Heart right ventricle (tissue), 16 donors: ENCODE data around the gene NEUROD6. TPM values are rescaled to one million over a fixed set of nuclear protein-coding genes. Genes with fewer than 3 reads are reported as not detected.

Source experiments
- ATAC-seq, 8 donors: fragments of 200-7000 bp; cut with Tn5 transposase; one replicate each; pipeline ENCODE4 v1.9.1; 2020; ENCODE audit warnings: mild to moderate bottlenecking in 8 of 8, moderate library complexity in 8 of 8, moderate number of reproducible peaks in 1 of 8
- DNase-seq, 2 donors: peaks; one replicate each; pipeline ENCODE4 v3.0.0-alpha.2; 2020
- H3K27ac ChIP-seq, 10 donors: fragments of 200-600 bp; sonication (generic) in 2 of 10; one replicate each; pipeline versions ENCODE4 v1.5.0 to v1.8.0; 2020 to 2022; ENCODE audit warnings: mild to moderate bottlenecking in 3 of 10
- H3K27me3 ChIP-seq, 7 donors: fragments of 200-600 bp; one replicate each; pipeline ENCODE4 v1.8.0; 2021 to 2022; ENCODE audit warnings: mild to moderate bottlenecking in 2 of 7
- H3K36me3 ChIP-seq, 9 donors: fragments of 200-600 bp; sonication (generic) in 1 of 9; one replicate each; pipeline versions ENCODE4 v1.5.0 to v1.8.0; 2020 to 2022; ENCODE audit warnings: mild to moderate bottlenecking in 2 of 9
- H3K4me1 ChIP-seq, 9 donors: fragments of 200-600 bp; sonication (generic) in 1 of 9; one replicate each; pipeline versions ENCODE4 v1.5.0 to v1.8.0; 2020 to 2022; ENCODE audit warnings: mild to moderate bottlenecking in 4 of 9
- H3K4me3 ChIP-seq, 10 donors: fragments of 200-600 bp; sonication (generic) in 2 of 10; one replicate each; pipeline versions ENCODE4 v1.5.0 to v1.8.0; 2020 to 2022; ENCODE audit warnings: mild to moderate bottlenecking in 7 of 10, moderate library complexity in 2 of 10
- H3K9me3 ChIP-seq, 11 donors: fragments of 200-600 bp in 10 of 11; sonication (generic) in 2 of 11; one replicate each; pipeline versions ENCODE4 v1.5.0 to v1.8.0; 2013 to 2022; ENCODE audit warnings: mild to moderate bottlenecking in 2 of 11, control low read depth in 1 of 11, moderate library complexity in 1 of 11
- WGBS, 2 donors: extraction: QIAGEN DNeasy Blood & Tissue Kit; methylation state at CpG; one replicate each; pipeline ENCODE4 v1.1.7; 2013; ENCODE audit warnings: inconsistent platforms in 1 of 2; 5-methylcytosine and 5-hydroxymethylcytosine counted together
- intact Hi-C, 10 donors: fragments of 100-400 bp; cut with DNase I; formaldehyde crosslinking; loops; one replicate each; pipeline versions ENCODE4 v1.11.1 to v1.14.2; 2022
- long read RNA-seq, 3 donors: library from polyadenylated mRNA; unstranded; transcript quantifications; one replicate each; pipeline ENCODE4 v2.0.0, GENCODE V29; 2020 to 2021
- polyA plus RNA-seq, 2 donors: library from polyadenylated mRNA; stranded (reverse); fragments of 200-250 nt; gene quantifications; one replicate each; pipeline ENCODE4 v1.2.3, GENCODE V29; 2013
- total RNA-seq, 10 donors: library from RNA; stranded (reverse); fragmentation: NEBNext Ultra II Directional in 3 of 10; extraction: Animal tissue kit (Norgen Biotek cat#: 25700) in 3 of 10; gene quantifications; one replicate each; pipeline versions ENCODE4 v1.2.1 to v1.2.4, GENCODE V29; 2021 to 2023
- TF ChIP-seq, protein P1 (sequence below), 9 donors: fragments of 200-600 bp; sonication (generic) in 2 of 9; IDR thresholded peaks; one replicate each; pipeline versions ENCODE4 v1.5.0 to v1.8.0; 2021 to 2022; ENCODE audit warnings: antibody characterized with exemption in 9 of 9, mild to moderate bottlenecking in 5 of 9, moderate library complexity in 1 of 9
- donor health status: Arrhythmogenic right ventricular cardiomyopathy.
- donor health status: ischemic (EF 13 %, LVEDD 7.1; RV severe dilation, severe dysfunction).
- donor health status: healthy with polysubstance abuse.
- donor health status: DM: no; HTN: yes; CAD: no.
- donor health status: DM: no; HTN: no; CAD: no.
- donor health status: ischemic (EF 25% LVEDD 6.9; RV normal size, moderate dysfunction).
- donor health status: ischemic (EF 25% LVEDD 5.7; RV mildly dilated, moderate dysfunction).
- donor health status: healthy.
- donor health status: DM: yes; HTN: yes; CAD: no.
- donor health status: Ischemic cardiomyopathy.
- donor health status: ischemic (EF 35%, LVEDD 5.7; RV mildly dilated, moderate dysfunction).
- donor health status: nonischemic (EF 11% LVEDD 7.7; RV severe dilation, severe dysfunction).
- donor health status: DM: yes; HTN: yes; CAD: no.
- donor health status: PGD.
- donor health status: ischemic (EF 29% LVEDD 5.4; RV normal size, mild dysfunction).
- donor health status: nonischemic (EF 23%, LVEDD 6.1; RV moderate dilation, normal function).

The NEUROD6 gene
- total RNA-seq: not detected
- not detected for polyA plus RNA-seq
- long read RNA-seq, donor 1: 0 reads
- long read RNA-seq, donor 2: 0 reads
- long read RNA-seq, donor 3: 0 reads

GRCh38 chr7:31340603-31341002 is at the start of gene NEUROD6:
Gene NEUROD6, minus strand, starts transcription at chr7:31340726. Its CDS starts 1,458 bp downstream, at chr7:31339268.
- intact Hi-C loops: no loop called here
- H3K4me3 ChIP-seq: no peak within 1 kb of the TSS
- TF ChIP-seq, protein P1, sequence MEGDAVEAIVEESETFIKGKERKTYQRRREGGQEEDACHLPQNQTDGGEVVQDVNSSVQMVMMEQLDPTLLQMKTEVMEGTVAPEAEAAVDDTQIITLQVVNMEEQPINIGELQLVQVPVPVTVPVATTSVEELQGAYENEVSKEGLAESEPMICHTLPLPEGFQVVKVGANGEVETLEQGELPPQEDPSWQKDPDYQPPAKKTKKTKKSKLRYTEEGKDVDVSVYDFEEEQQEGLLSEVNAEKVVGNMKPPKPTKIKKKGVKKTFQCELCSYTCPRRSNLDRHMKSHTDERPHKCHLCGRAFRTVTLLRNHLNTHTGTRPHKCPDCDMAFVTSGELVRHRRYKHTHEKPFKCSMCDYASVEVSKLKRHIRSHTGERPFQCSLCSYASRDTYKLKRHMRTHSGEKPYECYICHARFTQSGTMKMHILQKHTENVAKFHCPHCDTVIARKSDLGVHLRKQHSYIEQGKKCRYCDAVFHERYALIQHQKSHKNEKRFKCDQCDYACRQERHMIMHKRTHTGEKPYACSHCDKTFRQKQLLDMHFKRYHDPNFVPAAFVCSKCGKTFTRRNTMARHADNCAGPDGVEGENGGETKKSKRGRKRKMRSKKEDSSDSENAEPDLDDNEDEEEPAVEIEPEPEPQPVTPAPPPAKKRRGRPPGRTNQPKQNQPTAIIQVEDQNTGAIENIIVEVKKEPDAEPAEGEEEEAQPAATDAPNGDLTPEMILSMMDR (IDR thresholded peaks at IDR 0.05): no peak
- peaks cover 8 to 87% (median 68%) of the 10 kb centered on the region in 7 donors for H3K27me3 ChIP-seq
- WGBS, 2 donors: 70 to 74% methylated on average over 6 of the region's 6 CpGs
- no peaks in the 10 kb centered on the region for H3K9me3 ChIP-seq
- DNase-seq: no peak
- no peaks in the 10 kb centered on the region for H3K36me3 ChIP-seq
- H3K4me1 ChIP-seq: peaks cover 0 to 10% (median 4%) of the 10 kb centered on the region in 9 donors
- ATAC-seq: no peak
- no peak within 1 kb of the TSS for H3K27ac ChIP-seq

DNA sequence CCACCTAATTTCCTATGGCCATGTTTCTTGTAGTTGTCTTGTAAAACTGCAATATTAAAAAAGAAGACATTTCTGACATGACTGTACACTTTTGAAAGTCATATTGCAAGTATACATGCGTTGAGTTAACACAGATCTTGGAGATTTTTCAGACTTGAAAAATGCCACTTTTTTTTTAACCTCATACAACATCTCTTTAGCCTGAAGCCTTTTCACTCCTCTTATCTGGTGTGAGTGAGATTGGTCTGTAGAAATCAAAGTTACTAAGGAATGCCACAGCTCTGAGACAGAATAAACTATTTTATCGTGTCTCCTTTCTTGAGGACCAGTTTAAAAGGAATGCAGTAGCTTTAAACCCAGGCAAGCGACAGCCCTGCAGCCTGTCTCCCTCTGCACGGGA is 43.9 kb upstream of the NEUROD6 start:
- H3K36me3 ChIP-seq: no peaks in the 10 kb centered on the region

DNA sequence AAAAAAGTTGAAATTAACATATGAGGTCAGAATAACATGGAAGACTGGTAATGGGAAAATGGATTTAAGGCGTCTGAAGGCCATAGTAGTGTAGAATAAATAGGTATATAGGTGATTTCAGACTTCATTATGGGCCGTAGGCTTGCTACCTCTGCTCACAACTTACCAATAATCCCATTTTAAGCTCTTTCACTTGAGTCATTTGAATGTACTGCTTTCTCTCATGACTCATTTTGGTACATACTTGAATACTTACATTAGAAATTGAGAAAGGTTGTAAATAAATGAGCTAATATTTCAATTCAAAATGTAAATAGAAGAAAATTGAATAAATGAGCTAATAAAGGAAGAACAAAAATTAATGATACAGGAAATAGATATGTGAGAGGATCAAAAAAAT is 42.2 kb upstream of the NEUROD6 start:
- H3K9me3 ChIP-seq: no peaks in the 10 kb centered on the region
- H3K4me3 ChIP-seq: no peak overlapping the region
- peaks cover 0 to 5% (median 0%) of the 10 kb centered on the region in 7 donors for H3K27me3 ChIP-seq
- no peak overlapping the region for H3K27ac ChIP-seq
- H3K4me1 ChIP-seq: no peaks in the 10 kb centered on the region
- TF ChIP-seq, protein P1 (IDR thresholded peaks at IDR 0.05): no peak
- no peak for ATAC-seq
- no peak for DNase-seq
- intact Hi-C loops: no loop called here
- no peaks in the 10 kb centered on the region for H3K36me3 ChIP-seq
- 71 to 75% methylated on average over 2 of the region's 2 CpGs for WGBS, 2 donors

More for the DNA sequence above, 43.9 kb upstream of the NEUROD6 start:
- Histone ChIP-seq H3K4me3 (no peak overlapping the region), H3K4me1 (no peaks in the 10 kb centered on the region), H3K9me3 (no peaks in the 10 kb centered on the region), H3K27me3 (no peaks in the 10 kb centered on the region), H3K27ac (no peak overlapping the region)
- TF ChIP-seq, protein P1 (IDR thresholded peaks at IDR 0.05): no peak
- ATAC-seq (no peak), DNase-seq (no peak)
- WGBS, 2 donors: 47 to 48% methylated on average over 4 of the region's 4 CpGs
- intact Hi-C loops: no loop called here

GRCh38 chr7:31373337-31374289 is 33.1 kb upstream of the NEUROD6 start:
- TF ChIP-seq, protein P1 (IDR thresholded peaks at IDR 0.05): peak in 8 of 9 donors; percentile 21 to 61 (median 52)
- Histone ChIP-seq H3K27ac (no peak overlapping the region), H3K27me3 (peaks cover 0 to 59% (median 25%) of the 10 kb centered on the region in 7 donors), H3K4me1 (no peaks in the 10 kb centered on the region), H3K4me3 (no peak overlapping the region), H3K36me3 (no peaks in the 10 kb centered on the region), H3K9me3 (no peaks in the 10 kb centered on the region)
- DNase-seq (peak in 1 of 2 donors; percentile 16), ATAC-seq (peak in 1 of 8 donors; percentile 51)
- intact Hi-C loops: loop anchor here in 2 of 10 donors (10.0 kb wide), 1 partner anchor 261 kb away; no protein-coding TSS in a partner anchor
- WGBS, 2 donors: 71% methylated on average over 12 of the region's 12 CpGs
